Activated CD4-positive, alpha-beta memory T cell treated with anti-CD3 and anti-CD28 coated beads for 36 hours (primary cell): ENCODE data around the gene ZNF425. TPM values are rescaled to one million over a fixed set of nuclear protein-coding genes. Genes with fewer than 3 reads are reported as not detected.
"Not testable (repeated sequence)": the region's sequence is repeated elsewhere in the genome, so short reads cannot be mapped to it uniquely, and the experiment has no call there.

Experiments used
- CTCF ChIA-PET: fragments of 350-600 bp; sonication (Branson Sonifier 250); formaldehyde crosslinking; loops from one replicate; lab custom pipeline; 2021; ENCODE audit warnings: antibody characterized with exemption, inconsistent platforms; lab: Charles Lee
- POLR2A ChIA-PET: fragments of 350-600 bp; sonication (Branson Sonifier 250); formaldehyde crosslinking; loops from one replicate; lab custom pipeline; 2021; ENCODE audit warnings: antibody characterized with exemption; lab: Charles Lee
- DNase-seq: peaks from one replicate; pipeline ENCODE4 v3.0.0-alpha.2; 2020
- H3K27ac Mint-ChIP-seq: one replicate; pipeline ENCODE4 v1.8.0; 2021; ENCODE audit warnings: mixed read lengths
- H3K27me3 Mint-ChIP-seq: one replicate; pipeline ENCODE4 v1.8.0; 2021; ENCODE audit warnings: mixed read lengths
- H3K36me3 Mint-ChIP-seq: one replicate; pipeline ENCODE4 v1.8.0; 2021; ENCODE audit warnings: mixed read lengths
- H3K4me1 Mint-ChIP-seq: one replicate; pipeline ENCODE4 v1.8.0; 2021; ENCODE audit warnings: low read depth, mixed read lengths
- H3K4me3 Mint-ChIP-seq: one replicate; pipeline ENCODE4 v1.8.0; 2021; ENCODE audit warnings: mild to moderate bottlenecking, mixed read lengths
- H3K9me3 Mint-ChIP-seq: one replicate; pipeline ENCODE4 v1.8.0; 2021; ENCODE audit warnings: mixed read lengths
- intact Hi-C: fragments of 100-400 bp; cut with micrococcal nuclease; formaldehyde crosslinking; loops from one replicate; pipeline ENCODE4 v1.15.1; 2023
- total RNA-seq, 2 experiments: library from RNA; stranded (reverse); gene quantifications; one replicate each; pipeline ENCODE4 v1.2.3, GENCODE V29; 2021

ZNF425 gene
- total RNA-seq, 2 experiments from 2014 or later: 0.74 to 0.75 TPM

GRCh38 chr7:149126662-149127266 lies 640 bp upstream of the ZNF425 start:
- POLR2A ChIA-PET: interaction anchor here (1.0 to 2.7 kb wide), 6 partner anchors 20 to 426 kb away, joined by 3 to 32 read pairs (median 7); partner anchors contain the start of genes ZNF282 and ZNF398
- H3K36me3 Mint-ChIP-seq: peaks cover 26% of the 10 kb centered on the region

DNA sequence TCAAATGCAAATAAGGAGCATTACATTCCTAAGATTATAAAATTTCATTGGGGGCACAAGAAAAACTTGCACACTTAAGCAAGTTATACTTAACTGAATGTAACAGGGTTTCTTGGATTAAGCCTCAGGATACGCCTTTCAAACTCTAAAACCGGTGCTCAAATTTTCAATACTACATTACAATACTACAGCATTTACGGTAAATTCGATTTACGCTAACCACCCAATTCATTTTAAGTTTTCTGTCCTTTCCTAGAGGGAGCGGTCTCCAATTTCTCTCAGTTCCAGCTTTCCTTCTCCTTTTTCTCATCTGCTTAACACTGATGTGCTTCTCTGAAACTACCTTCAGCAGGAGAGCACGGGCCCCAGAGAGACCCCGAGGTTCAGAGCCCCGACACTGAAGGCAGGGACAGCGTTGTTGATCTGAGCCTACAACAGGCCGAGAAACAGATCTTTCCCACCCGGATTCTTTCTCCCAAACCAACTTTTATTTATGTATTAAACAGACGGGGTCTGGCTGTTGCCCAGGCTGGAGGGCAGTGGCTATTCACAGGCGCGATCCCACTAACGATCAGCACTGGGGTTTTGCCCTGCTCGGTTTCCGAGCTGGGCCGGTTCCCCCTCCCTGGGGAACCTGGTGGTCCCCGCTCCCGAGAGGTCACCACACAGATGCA lies 798 bp downstream of the ZNF425 start:
- CTCF ChIA-PET: interaction anchor here (0.7 to 4.1 kb wide), 12 partner anchors 21 to 298 kb away, joined by 3 to 49 read pairs (median 4); partner anchors contain the start of gene ZNF398
- Mint-ChIP-seq H3K27me3 (no peaks in the 10 kb centered on the region), H3K4me3 (peak overlapping the region; percentile 98), H3K9me3 (no peaks in the 10 kb centered on the region), H3K27ac (peak overlapping the region; percentile 98), H3K36me3 (peaks cover 12% of the 10 kb centered on the region), H3K4me1 (peaks cover 18% of the 10 kb centered on the region)
- no peak for DNase-seq
- intact Hi-C loops: loop anchor here (5.0 to 10.0 kb wide), 3 partner anchors 72 to 499 kb away; partner anchors contain the start of gene ZNF282
- POLR2A ChIA-PET: interaction anchor here (0.6 to 2.7 kb wide), 11 partner anchors 22 to 427 kb away, joined by 3 to 32 read pairs (median 4); partner anchors contain the start of genes CUL1, PDIA4, ZNF282 and ZNF398

More at GRCh38 chr7:149126662-149127266, 640 bp upstream of the ZNF425 start:
- peaks cover 18% of the 10 kb centered on the region for H3K4me1 Mint-ChIP-seq
- DNase-seq: peak; percentile 80
- CTCF ChIA-PET: interaction anchor here (0.7 to 4.1 kb wide), 14 partner anchors 21 to 244 kb away, joined by 3 to 49 read pairs (median 4); partner anchors contain the start of genes ZNF398 and ZNF786
- intact Hi-C loops: loop anchor here (1.0 to 10.0 kb wide), 11 partner anchors 21 to 498 kb away; partner anchors contain the start of genes EZH2, PDIA4, ZNF212 and ZNF282
- peak overlapping the region; percentile 98 for H3K27ac Mint-ChIP-seq
- peak overlapping the region; percentile 98 for H3K4me3 Mint-ChIP-seq
- H3K9me3 Mint-ChIP-seq: peaks cover 12% of the 10 kb centered on the region
- no peaks in the 10 kb centered on the region for H3K27me3 Mint-ChIP-seq

DNA sequence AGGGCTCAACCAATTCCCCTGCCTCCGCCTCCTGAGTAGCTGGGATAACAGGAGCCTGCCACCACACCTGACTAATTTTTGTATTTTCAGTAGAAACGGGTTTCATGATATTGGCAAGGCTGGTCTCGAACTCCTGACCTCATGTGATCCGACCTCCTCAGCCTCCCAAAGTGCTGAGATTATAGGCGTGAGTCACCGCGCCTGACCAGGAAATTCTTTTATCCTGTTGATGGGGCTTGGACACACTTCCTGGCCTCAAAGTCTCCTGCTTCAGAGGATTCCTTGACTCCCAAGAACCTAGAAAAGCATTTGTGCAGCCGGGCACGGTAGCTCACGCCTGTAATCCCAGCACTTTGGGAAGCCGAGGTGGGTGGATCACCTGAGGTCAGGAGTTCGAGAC lies 16.2 kb downstream of the ZNF425 start:
- CTCF ChIA-PET: no interaction called here
- no peaks in the 10 kb centered on the region for H3K36me3 Mint-ChIP-seq

DNA sequence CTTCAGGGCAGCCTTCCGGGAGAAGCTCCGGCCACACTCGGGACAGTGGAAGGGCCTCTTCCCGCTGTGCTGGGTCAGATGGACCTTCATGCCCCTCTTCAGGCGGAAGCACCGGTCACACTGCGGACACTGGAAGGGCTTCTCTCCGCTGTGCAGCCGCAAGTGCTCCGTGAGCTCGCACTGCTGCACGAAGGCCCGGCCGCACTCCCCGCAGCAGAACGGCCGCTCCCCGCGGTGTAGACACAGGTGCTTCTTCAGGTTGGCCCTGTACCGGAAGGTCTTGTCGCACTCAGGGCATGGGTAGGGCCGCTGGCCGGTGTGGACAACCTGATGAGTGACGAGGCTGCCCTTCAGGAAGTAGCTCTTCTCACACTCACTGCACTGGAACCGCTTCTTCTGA lies 21.4 kb downstream of the ZNF425 start:
- H3K36me3 Mint-ChIP-seq: no peaks in the 10 kb centered on the region
- intact Hi-C loops: no loop called here
- no peak overlapping the region for H3K27ac Mint-ChIP-seq
- H3K4me1 Mint-ChIP-seq: peaks cover 4% of the 10 kb centered on the region
- CTCF ChIA-PET: interaction anchor here (1.5 kb wide), 1 partner anchor 21 kb away, joined by 4 read pairs; the partner anchor contains the start of gene ZNF425
- DNase-seq: no peak
- H3K9me3 Mint-ChIP-seq: no peaks in the 10 kb centered on the region
- H3K4me3 Mint-ChIP-seq: no peak overlapping the region
- POLR2A ChIA-PET: no interaction called here
- no peaks in the 10 kb centered on the region for H3K27me3 Mint-ChIP-seq

More for the DNA sequence above, 16.2 kb downstream of the ZNF425 start:
- Mint-ChIP-seq H3K4me3 (no peak overlapping the region), H3K27me3 (no peaks in the 10 kb centered on the region), H3K4me1 (no peaks in the 10 kb centered on the region), H3K27ac (no peak overlapping the region), H3K9me3 (no peaks in the 10 kb centered on the region)
- POLR2A ChIA-PET: no interaction called here
- intact Hi-C loops: no loop called here
- DNase-seq: no peak

DNA sequence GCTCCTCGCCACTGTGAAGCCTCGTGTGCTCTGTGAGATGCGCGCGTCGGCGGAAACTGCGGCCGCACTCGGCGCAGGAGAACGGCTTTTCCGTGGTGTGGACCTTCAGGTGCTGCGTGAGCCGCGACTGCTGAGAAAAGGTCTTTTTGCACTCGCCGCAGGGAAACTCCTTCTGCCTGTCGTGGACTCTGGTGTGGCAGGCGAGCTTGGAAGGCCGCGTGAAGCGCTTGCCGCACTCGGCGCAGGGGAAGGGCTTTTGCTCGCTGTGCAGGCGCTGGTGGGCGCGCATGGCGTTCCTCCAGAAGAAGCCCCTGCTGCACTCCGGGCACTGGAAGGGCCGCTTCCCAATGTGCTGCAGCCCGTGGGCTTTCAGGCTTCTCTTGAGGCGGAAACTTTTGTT lies 21.9 kb downstream of the ZNF425 start:
- H3K27ac Mint-ChIP-seq: no peak overlapping the region
- CTCF ChIA-PET: interaction anchor here (1.5 kb wide), 1 partner anchor 22 kb away, joined by 4 read pairs; the partner anchor contains the start of gene ZNF425
- H3K36me3 Mint-ChIP-seq: no peaks in the 10 kb centered on the region
- H3K4me3 Mint-ChIP-seq: no peak overlapping the region
- no peaks in the 10 kb centered on the region for H3K27me3 Mint-ChIP-seq
- no peaks in the 10 kb centered on the region for H3K9me3 Mint-ChIP-seq
- intact Hi-C loops: no loop called here
- H3K4me1 Mint-ChIP-seq: peaks cover 4% of the 10 kb centered on the region
- DNase-seq: no peak
- POLR2A ChIA-PET: no interaction called here

DNA sequence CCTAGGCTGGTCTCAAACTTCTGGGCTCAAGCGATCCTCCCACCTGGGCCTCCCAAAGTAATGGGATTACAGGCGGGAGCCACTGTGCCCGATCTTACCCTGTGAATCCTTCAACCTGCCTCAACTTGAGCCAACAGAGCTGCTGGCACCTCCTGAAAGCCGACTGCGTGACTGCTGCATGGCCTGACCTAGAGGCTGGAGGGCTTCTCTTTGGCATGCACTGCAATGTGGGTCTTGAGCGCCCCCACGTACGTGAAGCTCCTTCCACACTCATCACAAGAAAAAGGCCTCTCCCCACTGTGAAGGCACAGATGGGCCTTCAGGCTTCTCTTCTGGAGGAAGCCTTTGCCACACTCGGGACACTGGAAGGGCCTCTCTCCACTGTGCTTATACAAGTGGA lies 22.7 kb downstream of the ZNF425 start:
- H3K4me3 Mint-ChIP-seq: no peak overlapping the region
- H3K9me3 Mint-ChIP-seq: no peaks in the 10 kb centered on the region
- H3K4me1 Mint-ChIP-seq: peaks cover 4% of the 10 kb centered on the region
- H3K27me3 Mint-ChIP-seq: no peaks in the 10 kb centered on the region
- H3K27ac Mint-ChIP-seq: no peak overlapping the region
- no peak for DNase-seq
- ChIA-PET CTCF (interaction anchor here (0.7 to 1.5 kb wide), 2 partner anchors 23 to 51 kb away, joined by 3 to 4 read pairs; partner anchors contain the start of gene ZNF425), POLR2A (no interaction called here)
- H3K36me3 Mint-ChIP-seq: no peaks in the 10 kb centered on the region
- intact Hi-C loops: no loop called here

- CTCF ChIA-PET: no interaction called here
- Mint-ChIP-seq H3K36me3 (no peaks in the 10 kb centered on the region), H3K9me3 (no peaks in the 10 kb centered on the region), H3K27ac (no peak overlapping the region), H3K4me3 (no peak overlapping the region), H3K27me3 (no peaks in the 10 kb centered on the region), H3K4me1 (peaks cover 4% of the 10 kb centered on the region)
- DNase-seq: no peak
- POLR2A ChIA-PET: no interaction called here
- intact Hi-C loops: no loop called here
Measured at GRCh38 chr7:149102666-149103065, 23.5 kb downstream of the ZNF425 start.

GRCh38 chr7:149100821-149101220 lies 25.3 kb downstream of the ZNF425 start:
- Mint-ChIP-seq H3K4me1 (peaks cover 4% of the 10 kb centered on the region), H3K9me3 (no peaks in the 10 kb centered on the region), H3K4me3 (no peak overlapping the region), H3K27me3 (no peaks in the 10 kb centered on the region), H3K36me3 (no peaks in the 10 kb centered on the region), H3K27ac (no peak overlapping the region)
- ChIA-PET POLR2A (interaction anchor here (0.7 kb wide), 1 partner anchor 25 kb away, joined by 3 read pairs; the partner anchor contains the start of gene ZNF425), CTCF (no interaction called here)
- intact Hi-C loops: no loop called here
- DNase-seq: no peak

DNA sequence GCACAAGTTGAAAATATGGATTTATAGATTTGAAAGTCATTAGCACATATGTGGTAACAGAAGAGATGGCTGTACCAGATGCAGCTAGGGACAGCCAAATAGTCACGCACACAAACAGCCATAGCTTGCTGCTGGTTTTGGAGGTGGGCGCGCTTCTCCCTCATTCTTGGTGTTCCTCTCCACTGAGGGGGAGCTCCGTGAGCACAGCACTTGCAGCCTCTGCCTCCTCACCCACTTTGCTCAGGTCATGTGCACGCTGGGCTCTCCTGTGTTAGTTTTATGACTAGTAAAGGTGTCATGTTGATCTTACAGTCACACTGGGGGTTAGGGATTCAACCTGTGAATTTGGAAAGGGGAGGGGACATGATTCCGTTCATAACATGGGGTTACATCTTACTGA lies 27.1 kb downstream of the ZNF425 start:
- H3K36me3 Mint-ChIP-seq: no peaks in the 10 kb centered on the region
- H3K9me3 Mint-ChIP-seq: no peaks in the 10 kb centered on the region
- no peak overlapping the region for H3K27ac Mint-ChIP-seq
- POLR2A ChIA-PET: no interaction called here
- H3K4me3 Mint-ChIP-seq: no peak overlapping the region
- CTCF ChIA-PET: interaction anchor here (1.1 kb wide), 1 partner anchor 94 kb away, joined by 3 read pairs; no protein-coding TSS in a partner anchor
- intact Hi-C loops: no loop called here
- DNase-seq: no peak
- H3K27me3 Mint-ChIP-seq: no peaks in the 10 kb centered on the region
- H3K4me1 Mint-ChIP-seq: peaks cover 4% of the 10 kb centered on the region

DNA sequence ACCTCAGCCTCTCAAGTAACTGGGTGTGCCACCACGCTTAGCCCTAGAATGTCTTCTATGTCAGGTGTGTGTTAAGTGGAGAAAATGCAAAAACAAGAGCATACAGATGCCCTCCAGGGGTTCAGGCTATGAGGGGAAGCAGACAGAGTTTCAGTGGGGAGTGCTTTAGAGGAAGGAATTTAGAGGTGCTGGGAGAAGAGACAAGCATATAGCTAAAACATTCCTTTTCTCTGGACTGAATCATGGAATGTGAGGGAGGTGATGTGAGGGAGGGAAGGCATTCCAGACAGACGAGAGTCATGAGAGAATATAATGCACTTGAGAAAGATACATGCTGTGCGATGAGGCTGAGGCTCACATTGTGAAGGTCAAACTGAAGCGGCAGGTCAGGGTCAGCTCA lies 29.0 kb downstream of the ZNF425 start:
- ChIA-PET CTCF (interaction anchor here (1.8 kb wide), 1 partner anchor 31 kb away, joined by 4 read pairs; no protein-coding TSS in a partner anchor), POLR2A (no interaction called here)
- Mint-ChIP-seq H3K27ac (no peak overlapping the region), H3K36me3 (no peaks in the 10 kb centered on the region), H3K9me3 (no peaks in the 10 kb centered on the region), H3K27me3 (no peaks in the 10 kb centered on the region), H3K4me3 (no peak overlapping the region), H3K4me1 (no peaks in the 10 kb centered on the region)
- intact Hi-C loops: no loop called here
- no peak for DNase-seq

DNA sequence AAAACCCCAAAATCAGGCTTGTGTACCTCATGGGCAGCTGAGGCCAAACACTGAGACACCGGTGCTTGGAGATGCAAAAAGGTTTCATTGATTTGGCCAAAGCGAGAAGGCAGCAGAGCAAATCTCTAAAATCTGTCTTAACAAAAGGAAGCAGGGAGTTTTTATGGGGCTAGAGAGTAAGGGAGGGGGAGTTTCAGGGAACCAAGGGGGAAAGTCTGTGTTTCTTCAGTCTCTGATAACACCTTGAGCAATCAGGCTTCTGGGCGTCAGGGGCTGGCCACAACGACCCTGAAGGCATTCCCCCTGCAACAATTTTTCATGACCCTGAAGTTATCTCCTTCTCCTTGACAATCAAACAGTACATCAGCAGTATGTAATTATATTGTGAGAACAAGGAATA lies 32.9 kb downstream of the ZNF425 start:
- Mint-ChIP-seq H3K27me3 (no peaks in the 10 kb centered on the region), H3K9me3 (no peaks in the 10 kb centered on the region), H3K4me1 (peaks cover 13% of the 10 kb centered on the region), H3K36me3 (peaks cover 2% of the 10 kb centered on the region), H3K27ac (no peak overlapping the region), H3K4me3 (no peak overlapping the region)
- intact Hi-C loops: loop anchor here (5.0 kb wide), 1 partner anchor 586 kb away; no protein-coding TSS in a partner anchor
- ChIA-PET POLR2A (no interaction called here), CTCF (interaction anchor here (1.2 to 1.5 kb wide), 2 partner anchors 28 to 32 kb away, joined by 3 to 4 read pairs; no protein-coding TSS in a partner anchor)
- DNase-seq: no peak

DNA sequence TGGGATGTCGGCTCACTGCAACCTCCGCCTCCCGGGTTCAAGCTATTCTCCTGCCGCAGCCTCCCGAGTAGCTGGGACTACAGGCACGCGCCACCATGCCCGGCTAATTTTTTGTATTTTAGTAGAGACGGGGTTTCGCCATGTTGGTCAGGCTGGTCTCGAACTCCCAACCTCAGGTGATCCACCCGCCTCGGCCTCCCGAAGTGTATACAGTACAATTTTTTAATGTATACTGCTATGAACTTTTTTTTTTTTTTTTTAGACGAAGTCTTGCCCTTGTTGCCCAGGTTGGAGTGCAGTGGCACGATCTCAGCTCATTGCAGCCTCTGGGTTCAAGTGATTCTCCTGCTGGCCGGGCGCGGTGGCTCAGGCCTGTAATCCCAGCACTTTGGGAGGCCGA lies 33.9 kb downstream of the ZNF425 start:
- CTCF ChIA-PET: interaction anchor here (0.7 to 1.6 kb wide), 2 partner anchors 25 to 87 kb away, joined by 3 to 9 read pairs; no protein-coding TSS in a partner anchor
- peaks cover 18% of the 10 kb centered on the region for H3K4me1 Mint-ChIP-seq
- intact Hi-C loops: loop anchor here (5.0 kb wide), 1 partner anchor 585 kb away; no protein-coding TSS in a partner anchor
- H3K36me3 Mint-ChIP-seq, H3K27me3 Mint-ChIP-seq, H3K9me3 Mint-ChIP-seq, H3K27ac Mint-ChIP-seq, POLR2A ChIA-PET, DNase-seq: not testable (repeated sequence)
- H3K4me3 Mint-ChIP-seq: peak overlapping the region; percentile 8
